HG03060 (cell line): ENCODE measurements around the gene KAZN.

ENCODE experiments used
- ATAC-seq: cut with Tn5 transposase; IDR thresholded peaks from one replicate; pipeline ENCODE4 v1.9.1; 2021; ENCODE audit warnings: low read depth, moderate number of reproducible peaks; ENCODE audit not compliant: unreplicated experiment

The KAZN gene

GRCh38 chr1:14988636-14989035 is 390.2 kb downstream of the KAZN start:
- no peak for ATAC-seq

DNA sequence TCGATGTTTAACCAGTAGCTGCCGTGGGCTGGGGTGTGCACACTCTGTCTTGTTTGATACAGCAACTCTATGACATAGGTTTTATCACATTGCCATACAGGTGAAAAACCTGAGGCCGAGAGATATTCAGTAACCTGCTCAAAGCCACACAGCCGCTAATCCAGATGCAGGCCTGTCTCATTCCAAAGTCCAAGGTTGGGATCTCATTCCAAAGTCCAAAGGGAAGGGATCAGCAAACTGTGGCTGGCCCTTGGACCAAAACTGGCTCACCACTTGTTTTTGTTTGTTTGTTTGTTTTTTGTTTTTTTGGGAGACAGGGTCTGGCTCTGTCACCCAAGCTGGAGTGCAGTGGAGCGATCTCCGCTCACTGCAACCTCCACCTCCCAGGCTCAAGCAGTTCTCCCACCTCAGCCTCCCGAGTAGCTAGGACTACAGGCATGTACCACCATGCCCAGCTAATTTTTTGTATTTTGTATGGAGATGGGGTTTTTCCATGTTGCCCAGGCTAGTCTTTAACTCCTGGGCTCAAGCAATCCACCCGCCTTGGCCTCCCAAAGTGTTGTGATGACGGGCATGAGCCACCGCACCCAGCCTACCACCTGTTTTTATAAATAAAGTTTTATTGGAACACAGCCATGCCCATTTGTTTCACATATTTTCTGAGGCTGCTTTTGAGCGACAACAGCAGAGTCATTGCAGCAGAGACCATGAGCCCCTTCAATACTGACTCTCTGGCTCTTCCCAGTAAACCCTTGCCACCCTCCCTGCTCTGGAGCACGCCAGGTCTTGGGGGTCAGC is 391.6 kb downstream of the KAZN start:
- ATAC-seq: no peak

DNA sequence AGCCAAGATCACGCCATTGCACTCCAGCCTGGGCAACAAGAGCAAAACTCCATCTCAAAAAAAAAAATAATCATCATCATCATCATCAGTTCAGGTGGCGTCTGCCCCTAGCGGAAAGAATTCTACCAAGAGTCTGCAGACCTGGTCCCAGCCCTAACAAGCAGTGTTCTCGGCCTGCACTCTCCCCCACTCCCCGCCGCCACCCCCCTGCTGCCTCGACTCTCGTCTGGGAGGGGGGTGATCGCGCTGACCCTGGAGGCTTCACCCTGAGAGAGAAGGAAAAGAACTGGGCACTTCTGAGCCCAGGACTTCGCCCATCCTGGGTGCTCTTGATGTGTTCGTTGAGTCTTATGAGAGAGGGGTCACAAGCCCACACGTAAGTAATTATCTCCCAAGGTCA is 394.9 kb downstream of the KAZN start:
- no peak for ATAC-seq

GRCh38 chr1:14994148-14994547 is 395.7 kb downstream of the KAZN start:
- no peak for ATAC-seq

GRCh38 chr1:14994841-14995437 is 396.5 kb downstream of the KAZN start:
- ATAC-seq: no peak

GRCh38 chr1:14996133-14997050 is 397.9 kb downstream of the KAZN start:
- no peak for ATAC-seq

DNA sequence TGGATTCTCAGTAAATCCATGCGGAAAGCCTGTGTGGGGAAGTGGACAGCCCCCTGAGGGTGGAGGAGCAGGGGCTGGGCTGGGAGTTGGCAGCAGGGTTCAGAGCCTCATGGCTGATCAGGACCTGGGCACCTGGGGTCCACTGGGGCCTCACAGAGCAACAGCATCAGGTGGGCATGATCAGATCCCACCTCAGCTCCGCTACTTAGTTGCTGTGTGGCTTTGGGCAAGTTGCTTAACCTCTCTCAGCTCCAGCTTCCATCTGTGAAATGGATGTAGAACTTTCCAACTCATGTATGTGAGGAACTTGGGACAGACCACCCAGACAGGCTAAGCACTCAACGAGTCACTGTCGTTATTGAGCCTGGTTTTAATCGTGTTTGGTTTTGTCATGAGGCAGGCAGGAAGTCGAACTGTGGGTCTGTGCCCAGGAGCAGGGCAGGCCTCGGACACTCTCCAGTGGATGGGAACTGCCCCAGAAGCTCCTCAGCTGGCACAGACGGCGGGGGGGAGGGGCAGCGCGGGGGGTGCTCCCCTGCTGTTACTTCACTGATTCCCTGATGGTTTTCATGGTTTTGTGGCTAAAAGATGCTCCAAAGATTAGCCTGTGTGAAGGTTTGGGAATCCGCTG is 399.3 kb downstream of the KAZN start:
- ATAC-seq: no peak

DNA sequence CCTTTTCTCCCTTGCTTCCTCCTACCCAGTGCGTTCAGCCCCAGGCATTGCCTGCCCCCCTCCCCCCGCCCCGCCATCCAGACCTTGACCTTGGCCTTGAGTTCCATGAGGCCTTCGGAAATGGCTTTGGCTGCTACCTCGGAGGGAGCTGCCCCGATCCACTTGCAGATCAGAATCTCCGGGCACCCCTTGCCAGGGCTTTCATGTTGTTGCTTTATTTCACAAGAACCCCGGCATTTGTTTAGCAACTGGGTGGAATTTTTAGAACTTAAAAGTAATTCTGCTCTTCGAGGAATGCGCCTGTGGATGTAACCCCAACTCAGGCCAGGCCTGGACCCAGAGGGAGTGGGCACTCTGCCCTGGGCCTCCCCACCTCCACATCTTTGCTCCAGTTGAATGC is 401.0 kb downstream of the KAZN start:
- ATAC-seq: no peak

DNA sequence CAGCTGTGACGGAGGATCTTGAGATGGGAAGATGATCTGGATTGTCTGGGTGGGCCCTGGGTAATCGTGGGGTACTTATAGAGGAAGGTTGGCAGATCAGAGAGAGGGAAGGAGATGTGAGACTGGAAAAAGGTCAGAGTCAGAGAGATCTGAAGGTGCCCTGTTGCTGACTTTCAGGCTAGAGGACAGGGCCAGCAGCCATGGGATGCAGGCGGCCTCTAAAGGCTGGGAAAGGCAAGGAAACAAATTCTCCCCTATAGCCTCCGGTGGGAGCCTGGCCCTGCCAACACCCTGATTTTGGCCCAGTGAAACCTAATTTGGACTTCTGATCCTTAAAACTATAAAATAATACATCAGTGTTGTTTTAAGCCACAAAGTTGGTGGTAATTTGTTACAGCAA is 401.5 kb downstream of the KAZN start:
- no peak for ATAC-seq

DNA sequence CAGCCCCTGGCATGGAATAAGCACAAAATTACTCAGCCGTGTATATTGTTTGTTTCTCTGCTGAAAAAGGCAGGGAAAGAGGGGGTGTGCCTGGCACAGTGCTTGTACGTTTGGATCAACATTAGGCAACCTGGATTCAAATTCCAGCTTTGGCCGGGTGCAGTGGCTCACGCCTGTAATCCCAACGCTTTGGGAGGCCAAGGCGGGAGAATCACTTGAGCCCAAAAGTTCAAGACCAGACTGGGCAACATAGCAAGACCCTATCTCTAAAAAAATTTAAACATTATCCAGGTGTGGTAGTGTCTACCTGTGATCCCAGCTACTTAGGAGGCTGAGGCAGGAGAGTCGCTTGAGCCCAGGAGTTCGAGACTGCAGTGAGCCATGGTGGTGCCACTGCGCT is 402.2 kb downstream of the KAZN start:
- no peak for ATAC-seq

GRCh38 chr1:15001317-15001915 is 402.9 kb downstream of the KAZN start:
- ATAC-seq: no peak

GRCh38 chr1:15002325-15002724 is 403.8 kb downstream of the KAZN start:
- no peak for ATAC-seq

DNA sequence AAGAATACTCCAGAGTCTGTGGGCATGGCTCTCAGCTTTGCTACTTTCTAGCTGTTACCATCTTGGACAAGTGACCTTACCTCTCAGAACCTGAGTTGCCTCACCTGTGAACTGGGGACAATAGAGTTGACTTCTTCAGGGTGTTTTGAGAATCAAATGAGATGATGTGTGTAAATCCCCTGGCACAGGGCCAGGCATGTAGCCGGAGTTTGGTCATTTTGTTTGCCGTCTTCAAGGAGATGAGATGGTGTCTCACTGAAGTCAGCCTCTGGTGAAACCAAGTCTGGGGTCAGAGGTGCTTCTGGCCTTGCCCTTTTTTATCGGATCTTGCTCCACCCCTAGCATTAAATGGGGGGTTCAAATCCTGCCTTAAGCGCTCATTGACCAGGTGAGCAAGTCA is 405.9 kb downstream of the KAZN start:
- ATAC-seq: no peak

- no peak for ATAC-seq
Measured at GRCh38 chr1:15005116-15005515, 406.6 kb downstream of the KAZN start.

GRCh38 chr1:15007368-15007767 is 408.9 kb downstream of the KAZN start:
- ATAC-seq: no peak

DNA sequence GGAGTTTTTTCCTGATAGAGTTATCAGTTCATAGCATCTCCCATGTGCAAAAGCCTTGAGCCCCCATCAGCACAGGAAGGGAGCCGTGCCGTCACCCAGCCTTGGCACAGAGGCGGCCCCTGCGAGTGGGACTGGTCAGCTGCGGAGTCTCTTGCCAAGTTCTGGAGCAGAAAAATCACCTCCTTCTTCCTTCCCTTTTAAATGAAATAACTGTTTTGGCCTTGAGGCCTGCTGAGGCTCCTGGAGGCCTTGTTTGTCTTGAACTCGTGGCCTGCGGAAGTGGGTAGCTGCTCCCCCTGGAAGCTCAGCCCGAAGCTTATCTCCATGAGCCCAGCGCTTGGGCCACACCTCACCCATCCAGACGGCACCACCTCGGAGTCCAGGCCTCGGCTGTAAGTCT is 409.4 kb downstream of the KAZN start:
- no peak for ATAC-seq

GRCh38 chr1:15008783-15009729 is 410.6 kb downstream of the KAZN start:
- no peak for ATAC-seq

GRCh38 chr1:15011160-15011559 is 412.7 kb downstream of the KAZN start:
- ATAC-seq: no peak

GRCh38 chr1:15011661-15012060 is 413.2 kb downstream of the KAZN start:
- ATAC-seq: no peak
